Colonic mucosa (tissue), 4 donors: ENCODE results near the gene CACNA1H. TPM values are rescaled to one million over a fixed set of nuclear protein-coding genes. Genes with fewer than 3 reads are reported as not detected.

ENCODE experiments used
- DNase-seq: peaks from one replicate; pipeline ENCODE4 v3.0.0-alpha.2; 2020
- H3K27ac ChIP-seq: fragments of 200-600 bp; one replicate; pipeline ENCODE4 v1.8.0; 2021
- H3K27me3 ChIP-seq: fragments of 200-600 bp; one replicate; pipeline ENCODE4 v1.8.0; 2021
- H3K36me3 ChIP-seq: fragments of 200-600 bp; one replicate; pipeline ENCODE4 v1.8.0; 2021
- H3K4me1 ChIP-seq: fragments of 200-600 bp; one replicate; pipeline ENCODE4 v1.8.0; 2021; ENCODE audit warnings: mild to moderate bottlenecking
- H3K4me3 ChIP-seq: fragments of 200-600 bp; one replicate; pipeline ENCODE4 v1.8.0; 2021
- H3K9ac ChIP-seq, 2 donors: one replicate each; pipeline ENCODE4 v1.7.0; 2013; ENCODE audit warnings: control low read depth in 2 of 2, low read depth in 2 of 2, low read length in 2 of 2
- H3K9me3 ChIP-seq: fragments of 200-600 bp; one replicate; pipeline ENCODE4 v1.8.0; 2021
- intact Hi-C: fragments of 100-400 bp; cut with DNase I; formaldehyde crosslinking; loops from one replicate; pipeline ENCODE4 v1.14.1; 2022
- total RNA-seq, 2 donors: library from RNA; stranded (reverse); fragmentation: NEBNext Ultra II Directional in 1 of 2; extraction: Animal tissue kit (Norgen Biotek cat#: 25700) in 1 of 2; gene quantifications; one replicate each; pipeline ENCODE4 v1.2.1, GENCODE V29; 2021
- TF ChIP-seq, protein P1 (sequence below): fragments of 200-600 bp; IDR thresholded peaks from one replicate; pipeline ENCODE4 v1.8.0; 2022; ENCODE audit warnings: antibody characterized with exemption, mild to moderate bottlenecking
- donor health status: healthy.
- donor health status: DM: no; HTN: no; CAD: no.
- donor health status: DM: no; HTN: no; CAD: no.

CACNA1H gene
- total RNA-seq, 2 donors from 2014 or later, result 2.1 to 14.6 TPM

DNA sequence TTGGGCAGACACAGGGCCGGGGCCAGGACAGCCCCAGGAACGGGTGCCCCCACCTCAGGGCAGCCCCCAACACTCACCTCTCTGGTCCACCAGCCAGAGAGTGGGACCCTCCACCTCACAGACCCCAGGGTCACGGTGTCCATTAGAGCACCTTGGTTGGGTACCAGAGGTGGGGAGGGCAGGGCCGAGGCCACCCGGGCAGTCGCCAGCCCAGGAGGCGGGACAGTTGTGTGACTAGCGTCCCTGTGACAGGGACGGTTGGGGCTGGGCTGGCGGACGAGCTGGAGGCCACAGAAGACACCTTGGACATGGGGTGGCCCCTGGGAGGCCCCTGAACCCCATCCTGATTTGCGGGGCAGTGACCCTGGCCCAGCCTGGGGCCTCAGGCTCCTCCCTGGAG lies 45.2 kb upstream of the CACNA1H start:
- Histone ChIP-seq H3K9me3 (no peaks in the 10 kb centered on the region), H3K9ac (no peak overlapping the region), H3K36me3 (no peaks in the 10 kb centered on the region), H3K4me3 (no peak overlapping the region), H3K4me1 (no peaks in the 10 kb centered on the region), H3K27me3 (peaks cover 41% of the 10 kb centered on the region), H3K27ac (no peak overlapping the region)
- intact Hi-C loops, result no loop called here
- TF ChIP-seq, protein P1, sequence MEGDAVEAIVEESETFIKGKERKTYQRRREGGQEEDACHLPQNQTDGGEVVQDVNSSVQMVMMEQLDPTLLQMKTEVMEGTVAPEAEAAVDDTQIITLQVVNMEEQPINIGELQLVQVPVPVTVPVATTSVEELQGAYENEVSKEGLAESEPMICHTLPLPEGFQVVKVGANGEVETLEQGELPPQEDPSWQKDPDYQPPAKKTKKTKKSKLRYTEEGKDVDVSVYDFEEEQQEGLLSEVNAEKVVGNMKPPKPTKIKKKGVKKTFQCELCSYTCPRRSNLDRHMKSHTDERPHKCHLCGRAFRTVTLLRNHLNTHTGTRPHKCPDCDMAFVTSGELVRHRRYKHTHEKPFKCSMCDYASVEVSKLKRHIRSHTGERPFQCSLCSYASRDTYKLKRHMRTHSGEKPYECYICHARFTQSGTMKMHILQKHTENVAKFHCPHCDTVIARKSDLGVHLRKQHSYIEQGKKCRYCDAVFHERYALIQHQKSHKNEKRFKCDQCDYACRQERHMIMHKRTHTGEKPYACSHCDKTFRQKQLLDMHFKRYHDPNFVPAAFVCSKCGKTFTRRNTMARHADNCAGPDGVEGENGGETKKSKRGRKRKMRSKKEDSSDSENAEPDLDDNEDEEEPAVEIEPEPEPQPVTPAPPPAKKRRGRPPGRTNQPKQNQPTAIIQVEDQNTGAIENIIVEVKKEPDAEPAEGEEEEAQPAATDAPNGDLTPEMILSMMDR, result no peak
- DNase-seq, result no peak

GRCh38 chr16:1108299-1109252 lies 44.3 kb upstream of the CACNA1H start:
- Histone ChIP-seq H3K4me1 (no peaks in the 10 kb centered on the region), H3K4me3 (no peak overlapping the region), H3K36me3 (no peaks in the 10 kb centered on the region), H3K27ac (no peak overlapping the region), H3K9ac (no peak overlapping the region), H3K27me3 (peaks cover 35% of the 10 kb centered on the region), H3K9me3 (no peaks in the 10 kb centered on the region)
- TF ChIP-seq, protein P1, result no peak
- DNase-seq, result no peak
- intact Hi-C loops, result no loop called here

DNA sequence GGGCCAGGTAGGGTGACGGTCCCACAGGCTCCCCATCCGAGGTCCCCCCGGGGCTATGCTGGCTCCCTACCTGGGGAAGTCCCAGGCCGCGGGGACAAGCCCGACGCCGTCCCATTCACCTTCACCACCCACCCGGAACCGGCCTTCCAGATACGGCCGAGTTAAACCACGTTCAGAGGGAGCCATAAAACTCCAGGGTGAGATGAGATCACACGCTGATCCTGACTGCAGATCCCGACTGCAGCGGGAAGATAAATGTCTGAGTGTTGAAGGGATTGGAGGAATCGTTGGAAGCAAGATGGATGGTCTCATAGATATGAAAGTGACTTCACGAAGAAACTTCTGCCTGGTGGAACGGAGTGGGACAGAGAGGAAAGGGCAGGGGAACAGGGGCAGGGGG lies 43.3 kb upstream of the CACNA1H start:
- TF ChIP-seq, protein P1, result no peak
- H3K4me1 ChIP-seq, result no peaks in the 10 kb centered on the region
- DNase-seq, result no peak
- no peak overlapping the region for H3K4me3 ChIP-seq
- intact Hi-C loops, result no loop called here
- H3K27me3 ChIP-seq, result peaks cover 29% of the 10 kb centered on the region
- H3K27ac ChIP-seq, result no peak overlapping the region
- H3K9ac ChIP-seq, result no peak overlapping the region
- no peaks in the 10 kb centered on the region for H3K9me3 ChIP-seq
- H3K36me3 ChIP-seq, result no peaks in the 10 kb centered on the region

- TF ChIP-seq, protein P1, result no peak
- no peaks in the 10 kb centered on the region for H3K9me3 ChIP-seq
- no peak overlapping the region for H3K9ac ChIP-seq
- H3K36me3 ChIP-seq, result no peaks in the 10 kb centered on the region
- no peaks in the 10 kb centered on the region for H3K4me1 ChIP-seq
- no peak overlapping the region for H3K27ac ChIP-seq
- H3K27me3 ChIP-seq, result peaks cover 24% of the 10 kb centered on the region
- intact Hi-C loops, result no loop called here
- no peak overlapping the region for H3K4me3 ChIP-seq
- DNase-seq, result no peak
Observed at GRCh38 chr16:1112506-1113184, 40.3 kb upstream of the CACNA1H start.

- Histone ChIP-seq H3K27me3 (peaks cover 16% of the 10 kb centered on the region), H3K27ac (no peak overlapping the region), H3K4me1 (no peaks in the 10 kb centered on the region), H3K9me3 (no peaks in the 10 kb centered on the region), H3K36me3 (no peaks in the 10 kb centered on the region), H3K9ac (no peak overlapping the region), H3K4me3 (no peak overlapping the region)
- DNase-seq, result no peak
- intact Hi-C loops, result no loop called here
- TF ChIP-seq, protein P1, result no peak
Observed at GRCh38 chr16:1113489-1113888, 39.4 kb upstream of the CACNA1H start.
